HG02798 (cell line): ENCODE results near the gene EHD4.

Source experiments
- ATAC-seq: cut with Tn5 transposase; IDR thresholded peaks from one replicate; pipeline ENCODE4 v1.9.1; 2021; ENCODE audit warnings: mild to moderate bottlenecking; ENCODE audit not compliant: unreplicated experiment, poor library complexity

Gene EHD4

GRCh38 chr15:41884458-41884857 is 87.9 kb downstream of the EHD4 start:
- no peak for ATAC-seq

- no peak for ATAC-seq
Measured at GRCh38 chr15:41883484-41883825, 88.9 kb downstream of the EHD4 start.

GRCh38 chr15:41882689-41883483 is 89.5 kb downstream of the EHD4 start:
- ATAC-seq, result no peak

- ATAC-seq, result no peak
Measured at GRCh38 chr15:41881920-41882688, 90.3 kb downstream of the EHD4 start.

GRCh38 chr15:41881550-41881919 is 90.8 kb downstream of the EHD4 start:
- no peak for ATAC-seq

- ATAC-seq, result no peak
Measured at GRCh38 chr15:41881086-41881485, 91.3 kb downstream of the EHD4 start.

GRCh38 chr15:41880156-41880877 is 92.0 kb downstream of the EHD4 start:
- no peak for ATAC-seq

GRCh38 chr15:41879321-41879845 is 93.0 kb downstream of the EHD4 start:
- ATAC-seq, result no peak

- ATAC-seq, result no peak
Measured at GRCh38 chr15:41878355-41878699, 94.0 kb downstream of the EHD4 start.

- ATAC-seq, result no peak
Measured at GRCh38 chr15:41877631-41878354, 94.6 kb downstream of the EHD4 start.

- ATAC-seq, result no peak
Measured at GRCh38 chr15:41876689-41877088, 95.7 kb downstream of the EHD4 start.

GRCh38 chr15:41876007-41876406 is 96.3 kb downstream of the EHD4 start:
- ATAC-seq, result no peak

GRCh38 chr15:41874736-41875135 is 97.6 kb downstream of the EHD4 start:
- no peak for ATAC-seq

- ATAC-seq, result no peak
Measured at GRCh38 chr15:41873711-41874110, 98.6 kb downstream of the EHD4 start.

- ATAC-seq, result no peak
Measured at GRCh38 chr15:41872166-41872747, 100.1 kb downstream of the EHD4 start.

- no peak for ATAC-seq
Measured at GRCh38 chr15:41871175-41871905, 101.0 kb downstream of the EHD4 start.

- ATAC-seq, result no peak
Measured at GRCh38 chr15:41870689-41871081, 101.7 kb downstream of the EHD4 start.

GRCh38 chr15:41869770-41870688 is 102.3 kb downstream of the EHD4 start:
- no peak for ATAC-seq
